SK-N-SH treated with all-trans-retinoic acid at 6 μM for 48 hours (cell line): ENCODE results near the gene SLC1A7.

Experiments used
- ARNTL ChIP-seq: fragments of 450-650 bp; formaldehyde crosslinking; IDR thresholded peaks from 2 replicates; pipeline ENCODE4 v1.5.0; 2020; ENCODE audit warnings: low read depth, mild to moderate bottlenecking, moderate library complexity, borderline replicate concordance
- CSDC2 ChIP-seq: fragments of 250-450 bp; sonication (Bioruptor Pico); IDR thresholded peaks from 2 replicates; pipeline ENCODE4 v1.5.0; 2020; ENCODE audit warnings: mild to moderate bottlenecking, moderate library complexity
- GLIS3 ChIP-seq: fragments of 250-450 bp; sonication (Bioruptor Pico); IDR thresholded peaks from 2 replicates; pipeline ENCODE4 v1.5.0; 2020; ENCODE audit warnings: mild to moderate bottlenecking, moderate library complexity
- OSR1 ChIP-seq: fragments of 250-450 bp; sonication (Bioruptor Pico); IDR thresholded peaks from 2 replicates; pipeline ENCODE4 v1.8.0; 2022; ENCODE audit warnings: moderate library complexity, mild to moderate bottlenecking, inconsistent platforms
- PATZ1 ChIP-seq: fragments of 250-450 bp; sonication (Bioruptor Pico); IDR thresholded peaks from 2 replicates; pipeline ENCODE4 v1.8.0; 2020; ENCODE audit warnings: mild to moderate bottlenecking, moderate library complexity, borderline replicate concordance
- ZFP30 ChIP-seq: fragments of 450-650 bp; formaldehyde crosslinking; IDR thresholded peaks from 2 replicates; pipeline ENCODE4 v1.5.0; 2022; ENCODE audit warnings: mild to moderate bottlenecking, moderate library complexity
- ZNF8 ChIP-seq: fragments of 450-650 bp; formaldehyde crosslinking; IDR thresholded peaks from 2 replicates; pipeline ENCODE4 v1.5.0; 2020; ENCODE audit warnings: mild to moderate bottlenecking, moderate library complexity

GRCh38 chr1:53130598-53130877 is 11.9 kb downstream of the SLC1A7 start:
- no peak for TF ChIP-seq PATZ1 (CRISPR knock-in tag)
- no peak for TF ChIP-seq OSR1 (CRISPR knock-in tag)
- no peak for TF ChIP-seq GLIS3 (CRISPR knock-in tag)
- no peak for TF ChIP-seq CSDC2
- TF ChIP-seq ZFP30 (CRISPR knock-in tag): no peak
- no peak for TF ChIP-seq ARNTL (CRISPR knock-in tag)
- TF ChIP-seq ZNF8 (CRISPR knock-in tag): no peak
